Metanephros (tissue), 2 donors: ENCODE measurements around the gene AXL. TPM values are rescaled to one million over a fixed set of nuclear protein-coding genes. Genes with fewer than 3 reads are reported as not detected.

Experiments used
- small RNA-seq: library from RNA; depleted of rRNA; stranded (forward); fragments of <200 nt; gene quantifications from one replicate; pipeline ENCODE3, GENCODE V24; 2014; ENCODE audit warnings: low replicate concordance
- total RNA-seq: library from RNA; depleted of rRNA; stranded (reverse); fragments of >200 nt; gene quantifications from one replicate; pipeline ENCODE4 v1.2.3, GENCODE V29; 2014

The AXL gene
- 48.8 TPM for total RNA-seq

DNA sequence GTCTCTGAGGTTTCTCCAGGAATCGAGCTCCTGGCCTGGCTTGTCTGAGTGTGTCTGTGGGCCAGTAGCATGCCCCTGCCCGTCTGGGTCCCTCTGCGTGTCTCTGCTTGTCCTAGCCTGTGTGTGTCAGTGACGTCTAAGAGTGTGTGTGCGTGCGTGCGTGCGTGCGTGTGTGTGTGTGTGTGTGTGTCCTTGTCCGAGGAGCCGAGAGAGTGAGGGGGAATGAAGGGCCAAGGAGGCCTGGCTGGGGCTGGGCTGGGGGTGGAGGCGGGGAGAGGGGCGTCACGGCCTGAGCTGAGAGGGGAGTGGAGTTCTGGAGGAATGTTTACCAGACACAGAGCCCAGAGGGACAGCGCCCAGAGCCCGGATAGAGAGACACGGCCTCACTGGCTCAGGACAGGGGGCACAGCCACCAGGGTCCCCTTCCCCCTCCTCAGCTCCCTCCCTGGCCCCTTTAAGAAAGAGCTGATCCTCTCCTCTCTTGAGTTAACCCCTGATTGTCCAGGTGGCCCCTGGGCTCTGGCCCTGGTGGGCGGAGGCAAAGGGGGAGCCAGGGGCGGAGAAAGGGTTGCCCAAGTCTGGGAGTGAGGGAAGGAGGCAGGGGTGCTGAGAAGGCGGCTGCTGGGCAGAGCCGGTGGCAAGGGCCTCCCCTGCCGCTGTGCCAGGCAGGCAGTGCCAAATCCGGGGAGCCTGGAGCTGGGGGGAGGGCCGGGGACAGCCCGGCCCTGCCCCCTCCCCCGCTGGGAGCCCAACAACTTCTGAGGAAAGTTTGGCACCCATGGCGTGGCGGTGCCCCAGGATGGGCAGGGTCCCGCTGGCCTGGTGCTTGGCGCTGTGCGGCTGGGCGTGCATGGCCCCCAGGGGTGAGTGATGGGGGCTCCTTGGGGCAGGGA is at the start of gene AXL:
Gene AXL, plus strand, starts transcription at position 609 of the 893 bp plus-strand sequence. Its CDS starts 170 bp downstream, at position 779.

DNA sequence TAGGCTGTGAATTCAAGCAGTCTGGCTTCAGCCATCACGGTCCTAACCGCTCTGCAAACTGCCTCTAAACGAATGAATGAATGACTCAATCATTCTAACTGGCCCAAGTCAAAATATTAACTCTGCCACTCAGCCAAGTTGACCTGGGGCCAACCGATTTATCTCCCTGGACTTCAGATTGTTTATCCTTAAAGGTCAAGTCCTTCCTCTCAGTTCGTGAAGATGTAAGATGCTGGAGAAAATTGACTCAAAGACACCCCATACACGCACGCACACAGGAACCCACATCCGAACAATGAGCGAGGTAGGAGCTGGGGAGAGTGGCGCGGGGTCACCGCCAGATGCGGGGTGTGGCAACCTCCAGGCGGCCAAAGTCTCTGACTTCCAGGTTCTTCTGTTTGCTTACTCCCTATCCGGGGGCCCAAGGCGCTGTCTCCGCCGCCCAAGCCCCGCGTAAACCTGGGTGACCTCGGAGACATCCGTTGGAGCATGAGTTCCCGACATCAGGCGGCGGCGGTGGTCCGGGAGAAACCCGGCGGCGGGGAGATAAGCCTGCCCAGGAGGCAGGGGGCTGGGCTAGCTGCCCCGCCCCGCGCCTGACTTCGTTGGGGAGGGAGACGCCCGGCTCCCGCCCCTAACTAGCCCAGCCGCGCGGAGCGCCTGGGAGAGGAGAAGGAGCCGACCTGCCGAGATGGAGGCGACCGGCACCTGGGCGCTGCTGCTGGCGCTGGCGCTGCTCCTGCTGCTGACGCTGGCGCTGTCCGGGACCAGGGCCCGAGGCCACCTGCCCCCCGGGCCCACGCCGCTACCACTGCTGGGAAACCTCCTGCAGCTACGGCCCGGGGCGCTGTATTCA is 26.2 kb upstream of the AXL start, which contains the start of gene CYP2S1:
Gene CYP2S1, plus strand, starts transcription at position 646 of the 856 bp plus-strand sequence. Its CDS starts 46 bp downstream, at position 692.

DNA sequence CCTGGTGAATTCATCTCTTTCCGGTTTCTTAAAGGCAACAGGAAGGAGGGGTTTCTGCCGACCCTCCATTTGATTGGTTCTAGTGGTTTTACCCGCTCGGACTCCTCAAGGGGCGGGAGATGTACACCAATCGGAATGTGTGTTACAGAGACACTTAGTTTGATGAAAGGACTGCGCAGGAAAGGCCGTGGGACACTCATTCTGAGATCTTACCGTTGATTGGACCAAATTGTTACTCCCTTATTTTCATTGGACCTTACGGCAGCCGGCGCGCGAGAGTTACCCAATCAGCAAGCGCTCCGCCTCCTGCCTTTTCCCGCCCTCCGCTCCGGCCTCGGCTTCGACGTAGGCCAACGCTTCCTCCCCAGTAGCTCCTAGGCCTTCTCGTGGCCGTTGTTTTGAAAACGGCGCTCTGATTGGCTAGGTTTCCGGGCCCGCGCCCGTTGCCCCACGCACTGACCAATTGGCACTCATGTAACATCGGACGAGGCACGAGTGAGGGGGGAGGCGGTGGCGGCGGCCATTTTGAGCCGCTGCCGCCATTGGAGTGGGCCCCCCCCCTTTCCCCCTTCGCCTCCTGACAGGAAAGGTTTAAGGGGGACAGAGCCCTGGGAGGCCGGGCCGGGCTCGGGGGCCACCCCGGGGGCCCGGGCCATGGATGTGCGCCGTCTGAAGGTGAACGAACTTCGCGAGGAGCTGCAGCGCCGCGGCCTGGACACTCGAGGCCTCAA is 45.0 kb downstream of the AXL start, which contains the start of gene HNRNPUL1:
Gene HNRNPUL1, plus strand, starts transcription at position 523 of the 731 bp plus-strand sequence. Its CDS starts 132 bp downstream, at position 655.

DNA sequence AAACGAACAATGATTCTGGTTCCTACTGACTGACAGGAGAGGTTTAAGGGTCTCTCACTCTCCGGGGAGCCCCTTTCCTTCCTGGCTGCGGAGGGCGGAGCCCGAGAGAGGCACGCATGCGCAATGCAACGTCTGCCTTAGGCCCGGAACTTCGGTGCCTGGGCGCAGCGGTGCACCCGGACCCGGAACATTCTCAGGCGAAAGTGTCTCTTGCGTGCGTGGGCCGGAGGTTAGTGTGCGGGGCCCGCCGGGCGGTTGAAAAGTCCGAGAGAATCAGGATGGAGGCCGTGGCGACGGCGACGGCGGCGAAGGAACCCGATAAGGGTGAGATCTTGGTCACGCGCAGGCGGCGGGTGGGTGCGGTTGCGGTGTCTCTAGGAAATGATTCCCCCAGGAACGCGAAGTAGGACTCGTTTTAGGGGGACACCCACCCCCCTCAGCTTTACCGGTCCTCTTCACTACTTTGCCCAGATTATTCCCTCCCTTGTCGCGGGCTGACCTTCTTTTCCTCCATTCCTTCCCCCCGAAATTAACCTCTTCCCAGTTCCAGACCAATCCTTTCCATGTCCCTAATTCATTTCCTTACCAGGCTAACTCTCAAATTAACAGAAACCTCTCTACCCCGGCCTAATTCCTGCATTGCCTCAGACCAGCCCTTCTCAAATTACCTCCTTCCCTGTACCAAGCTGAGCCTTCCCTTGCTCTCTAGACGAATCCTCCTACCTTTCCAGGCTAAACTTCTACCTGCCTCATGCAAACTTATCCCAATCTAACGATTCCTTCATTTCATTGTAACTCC is 91.2 kb downstream of the AXL start, which contains the start of gene CCDC97:
Gene CCDC97, plus strand, starts transcription at position 140 of the 799 bp plus-strand sequence. Its CDS starts 139 bp downstream, at position 279.

Small RNA genes lying within 50 kb of the gene (small RNA-seq; reads per million reads assigned to genes)
- gene RN7SL34P, result not detected

Other genes starting within 250 kb of the AXL start
- gene CYP2B6, start 227.9 kb upstream of the AXL start, total RNA-seq, result 0.41 TPM
- not detected for gene CYP2A13, start 130.8 kb upstream of the AXL start, total RNA-seq
- gene CYP2F1, start 104.8 kb upstream of the AXL start, total RNA-seq, result not detected
- gene CYP2S1, start 26.0 kb upstream of the AXL start, total RNA-seq, result 1.3 TPM
- 152 TPM for gene HNRNPUL1, start 45.1 kb downstream of the AXL start, total RNA-seq
- 21.4 TPM for gene CCDC97, start 90.9 kb downstream of the AXL start, total RNA-seq
- gene TGFB1, start 134.7 kb downstream of the AXL start, total RNA-seq, result 23.9 TPM
- 6.9 TPM for gene B9D2, start 144.9 kb downstream of the AXL start, total RNA-seq
- 15.5 TPM for gene TMEM91, start 157.3 kb downstream of the AXL start, total RNA-seq
- 14.5 TPM for gene EXOSC5, start 178.1 kb downstream of the AXL start, total RNA-seq
- 74.7 TPM for gene BCKDHA, start 178.6 kb downstream of the AXL start, total RNA-seq
- 8.0 TPM for gene B3GNT8, start 208.2 kb downstream of the AXL start, total RNA-seq
- gene DMAC2, start 220.7 kb downstream of the AXL start, total RNA-seq, result 30.4 TPM
- 0.64 TPM for gene ERICH4, start 223.9 kb downstream of the AXL start, total RNA-seq